IMR-90 (cell line): ENCODE data around the gene NKX1-1.

ENCODE experiments used
- BHLHE40 ChIP-seq: fragments of 150-350 bp; IDR thresholded peaks from 2 replicates; pipeline ENCODE4 v1.6.1; 2016; ENCODE audit warnings: mild to moderate bottlenecking, low read depth, low read length
- CTCF ChIP-seq: conservative IDR thresholded peaks from 2 replicates; pipeline ENCODE4 v1.5.1; 2012; ENCODE audit warnings: mild to moderate bottlenecking, low read depth, low read length, improper control_type of control experiment
- POLR2A ChIP-seq: IDR thresholded peaks from 2 replicates; pipeline ENCODE4 v1.6.1; 2012; ENCODE audit warnings: mild to moderate bottlenecking, low read depth, low read length

DNA sequence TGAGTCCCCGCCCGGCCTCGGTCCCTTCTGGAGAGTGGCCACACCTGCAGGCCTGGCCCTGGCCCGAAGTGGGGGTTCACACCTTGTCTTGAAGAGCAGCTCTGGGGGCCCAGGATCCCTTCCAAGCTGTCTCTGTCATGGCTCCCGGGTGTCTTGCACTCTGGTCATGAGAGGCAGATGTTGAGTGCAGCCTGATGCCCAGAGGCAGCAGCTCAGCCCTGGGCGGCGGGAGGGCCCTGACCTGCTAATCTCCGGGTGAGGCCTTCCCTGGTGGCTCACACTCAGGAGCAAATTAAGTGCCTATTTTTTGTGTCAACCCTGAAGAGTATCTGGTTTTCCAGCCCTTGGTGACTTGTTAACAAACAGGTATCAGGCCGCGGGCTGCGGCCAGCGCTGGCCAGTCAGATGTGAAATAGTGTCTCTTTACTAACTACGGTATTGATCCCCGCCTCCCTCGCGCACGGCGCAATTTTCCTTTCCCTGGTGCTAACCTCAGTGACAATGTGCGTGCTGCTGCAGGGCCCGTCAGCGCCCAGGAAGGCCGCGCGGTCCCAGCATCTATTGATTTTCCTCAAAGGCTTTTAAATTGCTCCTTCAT, 24.2 kb downstream of the NKX1-1 start:
- no peak for TF ChIP-seq BHLHE40
- no peak for TF ChIP-seq CTCF
- no peak for TF ChIP-seq POLR2A
